Measurements from ENCODE around the gene GPR6. TPM values are rescaled to one million over a fixed set of nuclear protein-coding genes. Genes with fewer than 3 reads are reported as not detected.

GPR6 gene
- total RNA-seq, 1 donor from 2014 or later = not detected

DNA sequence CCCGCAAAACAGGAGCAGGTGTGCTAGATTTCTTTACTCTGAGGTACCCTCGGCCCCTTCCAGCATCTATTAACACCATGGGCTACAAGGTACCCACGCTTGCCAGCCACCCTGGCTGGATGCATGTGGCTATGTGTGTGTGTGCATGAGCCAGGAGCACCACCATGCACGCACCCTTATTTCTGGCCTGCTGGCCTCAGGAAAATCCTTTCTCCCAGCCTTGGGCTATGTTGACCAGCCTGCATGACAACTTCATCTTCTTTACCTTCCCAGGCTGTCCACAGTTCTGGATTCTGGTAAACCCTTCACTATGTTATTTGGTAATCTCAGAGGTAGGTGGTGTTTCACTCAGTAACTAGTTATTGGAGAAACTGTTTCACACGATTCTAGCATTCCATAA lies 40.4 kb downstream of the GPR6 start:
- TF ChIP-seq, protein P1, sequence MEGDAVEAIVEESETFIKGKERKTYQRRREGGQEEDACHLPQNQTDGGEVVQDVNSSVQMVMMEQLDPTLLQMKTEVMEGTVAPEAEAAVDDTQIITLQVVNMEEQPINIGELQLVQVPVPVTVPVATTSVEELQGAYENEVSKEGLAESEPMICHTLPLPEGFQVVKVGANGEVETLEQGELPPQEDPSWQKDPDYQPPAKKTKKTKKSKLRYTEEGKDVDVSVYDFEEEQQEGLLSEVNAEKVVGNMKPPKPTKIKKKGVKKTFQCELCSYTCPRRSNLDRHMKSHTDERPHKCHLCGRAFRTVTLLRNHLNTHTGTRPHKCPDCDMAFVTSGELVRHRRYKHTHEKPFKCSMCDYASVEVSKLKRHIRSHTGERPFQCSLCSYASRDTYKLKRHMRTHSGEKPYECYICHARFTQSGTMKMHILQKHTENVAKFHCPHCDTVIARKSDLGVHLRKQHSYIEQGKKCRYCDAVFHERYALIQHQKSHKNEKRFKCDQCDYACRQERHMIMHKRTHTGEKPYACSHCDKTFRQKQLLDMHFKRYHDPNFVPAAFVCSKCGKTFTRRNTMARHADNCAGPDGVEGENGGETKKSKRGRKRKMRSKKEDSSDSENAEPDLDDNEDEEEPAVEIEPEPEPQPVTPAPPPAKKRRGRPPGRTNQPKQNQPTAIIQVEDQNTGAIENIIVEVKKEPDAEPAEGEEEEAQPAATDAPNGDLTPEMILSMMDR (conservative IDR thresholded peaks at IDR 0.05) = no peak
- peaks cover 5% of the 10 kb centered on the region for H3K4me1 Mint-ChIP-seq
- H3K27ac Mint-ChIP-seq (ENCODE audit: unreplicated experiment) = no peak overlapping the region
- DNase-seq (ENCODE audit: low read depth, low spot score) = no peak
- no peaks in the 10 kb centered on the region for H3K36me3 Mint-ChIP-seq (ENCODE audit: low read depth)
- H3K9me3 Mint-ChIP-seq = no peaks in the 10 kb centered on the region
- H3K4me3 Mint-ChIP-seq = no peak overlapping the region
- H3K27me3 Mint-ChIP-seq (ENCODE audit: low read depth) = peaks cover 8% of the 10 kb centered on the region

GRCh38 chr6:110020888-110021287 lies 42.8 kb downstream of the GPR6 start:
- H3K36me3 Mint-ChIP-seq (ENCODE audit: low read depth) = no peaks in the 10 kb centered on the region
- H3K27me3 Mint-ChIP-seq (ENCODE audit: low read depth) = peaks cover 8% of the 10 kb centered on the region
- H3K27ac Mint-ChIP-seq (ENCODE audit: unreplicated experiment) = no peak overlapping the region
- H3K9me3 Mint-ChIP-seq = peaks cover 3% of the 10 kb centered on the region
- no peak for DNase-seq (ENCODE audit: low read depth, low spot score)
- H3K4me1 Mint-ChIP-seq = peaks cover 5% of the 10 kb centered on the region
- H3K4me3 Mint-ChIP-seq = no peak overlapping the region
- TF ChIP-seq, protein P1 (conservative IDR thresholded peaks at IDR 0.05) = no peak

GRCh38 chr6:110029144-110029543 lies 51.0 kb downstream of the GPR6 start:
- Mint-ChIP-seq H3K27ac (ENCODE audit: unreplicated experiment) (no peak overlapping the region), H3K4me1 (no peaks in the 10 kb centered on the region), H3K27me3 (ENCODE audit: low read depth) (no peaks in the 10 kb centered on the region), H3K4me3 (no peak overlapping the region), H3K9me3 (peaks cover 5% of the 10 kb centered on the region), H3K36me3 (ENCODE audit: low read depth) (no peaks in the 10 kb centered on the region)
- DNase-seq (ENCODE audit: low read depth, low spot score) = no peak
- TF ChIP-seq, protein P1 (conservative IDR thresholded peaks at IDR 0.05) = no peak

Other genes with a start within 250 kb of the GPR6 start
- gene WASF1, start 201.4 kb downstream of the GPR6 start, total RNA-seq = 48.9 and 51.6 TPM in 2 replicates
- gene CDC40, start 202.1 kb downstream of the GPR6 start, total RNA-seq = 17.5 and 17.9 TPM in 2 replicates